K562 (cell line): ENCODE results near the gene SAFB. TPM values are rescaled to one million over a fixed set of nuclear protein-coding genes. Genes with fewer than 3 reads are reported as not detected.

Source experiments
- C11orf30 ChIP-seq: fragments of 450-650 bp; IDR thresholded peaks from 2 replicates; pipeline ENCODE4 v1.6.1; 2016; ENCODE audit warnings: low read depth, mild to moderate bottlenecking
- CREB1 ChIP-seq, 2 experiments: sonication (generic) in 1 of 2; formaldehyde crosslinking in 1 of 2; IDR thresholded peaks; 2 replicates each; pipeline versions ENCODE4 v1.6.1 to v1.8.0; 2012 to 2022; ENCODE audit warnings: inconsistent platforms in 1 of 2, mild to moderate bottlenecking in 1 of 2, missing genetic modification reagents in 1 of 2, moderate library complexity in 1 of 2
- DACH1 ChIP-seq: fragments of 450-650 bp; IDR thresholded peaks from 2 replicates; pipeline ENCODE4 v1.6.1; 2018; ENCODE audit not compliant: partially characterized antibody
- ELF1 ChIP-seq: fragments of 200-800 bp; sonication (Bioruptor generic); IDR thresholded peaks from 2 replicates; pipeline ENCODE4 v1.6.1; 2016; ENCODE audit warnings: missing genetic modification characterization, missing compliant biosample characterization
- EP400 ChIP-seq: fragments of 450-650 bp; IDR thresholded peaks from 2 replicates; pipeline ENCODE4 v1.6.1; 2017; ENCODE audit warnings: antibody characterized with exemption, mild to moderate bottlenecking, moderate library complexity
- ETS2 ChIP-seq: IDR thresholded peaks from 2 replicates; pipeline ENCODE4 v1.6.1; 2016; ENCODE audit warnings: borderline replicate concordance, missing genetic modification characterization, mild to moderate bottlenecking, moderate library complexity, missing compliant biosample characterization; ENCODE audit not compliant: poor library complexity, severe bottlenecking
- FOXK2 ChIP-seq, 2 experiments: fragments of 450-650 bp; IDR thresholded peaks in 1 of 2; conservative IDR thresholded peaks in 1 of 2; 2 replicates each; pipeline ENCODE4 v1.6.1; 2016; ENCODE audit warnings: low read depth in 2 of 2, mild to moderate bottlenecking in 1 of 2
- GTF2A2 ChIP-seq: IDR thresholded peaks from 2 replicates; pipeline ENCODE4 v1.6.1; 2016; ENCODE audit warnings: mild to moderate bottlenecking, missing genetic modification characterization, missing compliant biosample characterization
- HCFC1 ChIP-seq: IDR thresholded peaks from 2 replicates; pipeline ENCODE4 v1.6.1; 2012; ENCODE audit warnings: low read depth, low read length, improper control_type of control experiment
- MCM2 ChIP-seq: fragments of 450-650 bp; IDR thresholded peaks from 2 replicates; pipeline ENCODE4 v1.6.1; 2017; ENCODE audit warnings: low read depth, mild to moderate bottlenecking
- MCM7 ChIP-seq, 2 experiments: fragments of 450-650 bp; IDR thresholded peaks; 2 replicates each; pipeline ENCODE4 v1.6.1; 2016 to 2018
- NCOA6 ChIP-seq: fragments of 450-650 bp; IDR thresholded peaks from 2 replicates; pipeline ENCODE4 v1.6.1; 2017; ENCODE audit warnings: mild to moderate bottlenecking
- NR0B1 ChIP-seq: fragments of 450-650 bp; IDR thresholded peaks from one replicate; pipeline ENCODE4 v1.6.1; 2018; ENCODE audit warnings: mild to moderate bottlenecking, moderate library complexity; ENCODE audit not compliant: partially characterized antibody
- PCBP2 ChIP-seq: fragments of 200-400 bp; formaldehyde crosslinking; IDR thresholded peaks from 2 replicates; pipeline ENCODE4 v1.6.1; 2018; ENCODE audit warnings: low read length, low read depth, mild to moderate bottlenecking, moderate library complexity; ENCODE audit not compliant: poor library complexity, severe bottlenecking
- SIN3A ChIP-seq, 2 experiments: fragments of 150-350 bp in 1 of 2; IDR thresholded peaks; 2 replicates each; pipeline ENCODE4 v1.6.1; 2011 to 2016; ENCODE audit warnings: borderline replicate concordance in 2 of 2, low read depth in 2 of 2, low read length in 2 of 2, mild to moderate bottlenecking in 2 of 2, moderate library complexity in 2 of 2; ENCODE audit not compliant: control insufficient read depth in 1 of 2
- SMAD4 ChIP-seq: fragments of 250-450 bp; sonication (Bioruptor Pico); conservative IDR thresholded peaks from 2 replicates; pipeline ENCODE4 v1.8.0; 2021; ENCODE audit warnings: inconsistent platforms, mild to moderate bottlenecking, moderate library complexity
- SRSF1 ChIP-seq: fragments of 200-400 bp; formaldehyde crosslinking; IDR thresholded peaks from 2 replicates; pipeline ENCODE4 v1.6.1; 2017; ENCODE audit warnings: mild to moderate bottlenecking, low read depth, low read length, moderate library complexity
- TRIM28 ChIP-seq: fragments of 450-650 bp; IDR thresholded peaks from 2 replicates; pipeline ENCODE4 v1.6.1; 2017
- ZNF165 ChIP-seq: fragments of 250-450 bp; sonication (Bioruptor Pico); IDR thresholded peaks from 2 replicates; pipeline ENCODE4 v1.4.0; 2020; ENCODE audit warnings: borderline replicate concordance
- ZNF174 ChIP-seq: fragments of 250-450 bp; sonication (Bioruptor Pico); IDR thresholded peaks from 2 replicates; pipeline ENCODE4 v1.4.0; 2020; ENCODE audit warnings: mild to moderate bottlenecking
- ZNF311 ChIP-seq: fragments of 250-450 bp; sonication (Bioruptor Pico); IDR thresholded peaks from 2 replicates; pipeline ENCODE4 v1.4.0; 2020; ENCODE audit warnings: mild to moderate bottlenecking, moderate library complexity
- polyA plus RNA-seq, 8 experiments: library from polyadenylated mRNA; depleted of rRNA in 4 of 8; stranded (reverse) in 5 of 8; unstranded in 3 of 8; fragments of >200 nt; fragmentation: Nextera tagmentation in 2 of 8; fragmentation: Illumina TruSeq in 1 of 8; extraction: Ambion mirVana in 2 of 8; extraction: Trizol in 1 of 8; gene quantifications; 2 replicates each; pipeline versions ENCODE4 v1.2.1 to v1.2.3, GENCODE V29; 2011 to 2014; ENCODE audit warnings: inconsistent platforms in 1 of 8, missing spikeins in 1 of 8
- total RNA-seq, 7 experiments: library from RNA; depleted of rRNA in 6 of 7; stranded (reverse); fragments of >200 nt in 6 of 7; fragmentation: Illumina TruSeq in 2 of 7; extraction: Trizol in 2 of 7; gene quantifications; 2 replicates each; pipeline versions ENCODE4 v1.2.1 to v1.2.3, GENCODE V29; 2011 to 2021; ENCODE audit warnings: low replicate concordance in 1 of 7
- TF ChIP-seq, protein P1 (sequence below): fragments of 450-650 bp; IDR thresholded peaks from 2 replicates; pipeline ENCODE4 v1.6.1; 2014; ENCODE audit warnings: low read depth, mild to moderate bottlenecking, moderate library complexity, borderline replicate concordance

Gene SAFB
- total and polyA plus RNA-seq, 9 of the 15 experiments (the other 6 are each of a cell fraction or from before 2014, with no cell fraction given) = 1.1 to 151 (median 83.1) TPM

DNA sequence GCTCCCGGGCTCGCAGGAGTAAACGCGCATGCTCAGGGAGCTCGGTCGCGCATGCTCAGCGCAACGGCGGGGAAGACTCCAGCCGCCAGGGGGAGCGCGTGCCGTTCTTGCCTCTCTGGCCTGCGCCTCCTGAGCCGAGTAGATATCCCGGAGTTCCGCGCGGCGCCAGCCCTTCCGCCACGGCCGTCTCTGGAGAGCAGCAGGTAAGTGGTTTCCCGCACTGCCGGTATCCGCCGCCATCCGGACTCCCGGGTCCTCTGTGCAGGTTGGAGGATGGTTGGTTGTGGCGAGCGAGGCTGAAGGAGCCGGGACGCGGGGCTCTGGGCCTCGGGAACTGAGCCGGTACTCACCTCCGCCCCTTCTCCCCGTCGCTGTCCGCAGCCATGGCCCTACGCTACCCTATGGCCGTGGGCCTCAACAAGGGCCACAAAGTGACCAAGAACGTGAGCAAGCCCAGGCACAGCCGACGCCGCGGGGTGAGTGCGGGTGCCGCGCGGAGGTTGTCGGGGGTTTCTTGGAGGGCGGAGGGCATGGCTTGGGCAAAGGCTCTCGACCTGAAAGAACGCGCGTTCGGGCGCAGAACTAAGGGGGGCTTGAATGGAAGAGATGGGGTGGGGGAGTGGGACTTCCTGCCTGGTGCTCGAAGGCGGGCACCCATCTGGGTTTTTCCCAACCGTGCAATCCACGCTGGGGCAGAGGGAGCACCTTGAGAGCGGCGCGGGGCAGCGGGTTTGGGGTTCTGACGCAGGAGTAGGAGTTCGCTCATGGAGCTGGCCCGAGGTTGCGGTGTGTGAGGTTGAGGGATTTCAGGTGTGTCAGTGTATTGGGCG is 67.5 kb downstream of the SAFB start, which contains the start of gene RPL36 (continued):
- TF ChIP-seq PCBP2 = no peak
- no peak for TF ChIP-seq NR0B1
- TF ChIP-seq ETS2 (tag) = no peak
- TF ChIP-seq ELF1 (tag) = peak; percentile 92
- TF ChIP-seq MCM7 (IDR thresholded peaks at IDR 0.05) = no peak
- no peak for TF ChIP-seq ZNF311 (CRISPR knock-in tag)
- TF ChIP-seq FOXK2 (conservative IDR thresholded peaks at IDR 0.05 in 1 of 2, IDR thresholded peaks at IDR 0.05 in 1 of 2; ENCODE audit: low read depth in 2 of 2) = no peak
- no peak for TF ChIP-seq DACH1
- peak; percentile 55; the same call in 1 of the 2 replicates for TF ChIP-seq C11orf30
- peak; percentile 86 for TF ChIP-seq GTF2A2
- TF ChIP-seq HCFC1 = peak; percentile 79
- peak; percentile 99 for TF ChIP-seq EP400
- TF ChIP-seq MCM2 = 0 out of 2 replicates have a peak, but pooled peaks have one; percentile 6
- peak; percentile 71 for TF ChIP-seq SMAD4 (CRISPR knock-in tag)
- TF ChIP-seq NCOA6 = no peak
- peak; percentile 63 for TF ChIP-seq TRIM28
- peak; percentile 94 for TF ChIP-seq SRSF1
- TF ChIP-seq, protein P1, sequence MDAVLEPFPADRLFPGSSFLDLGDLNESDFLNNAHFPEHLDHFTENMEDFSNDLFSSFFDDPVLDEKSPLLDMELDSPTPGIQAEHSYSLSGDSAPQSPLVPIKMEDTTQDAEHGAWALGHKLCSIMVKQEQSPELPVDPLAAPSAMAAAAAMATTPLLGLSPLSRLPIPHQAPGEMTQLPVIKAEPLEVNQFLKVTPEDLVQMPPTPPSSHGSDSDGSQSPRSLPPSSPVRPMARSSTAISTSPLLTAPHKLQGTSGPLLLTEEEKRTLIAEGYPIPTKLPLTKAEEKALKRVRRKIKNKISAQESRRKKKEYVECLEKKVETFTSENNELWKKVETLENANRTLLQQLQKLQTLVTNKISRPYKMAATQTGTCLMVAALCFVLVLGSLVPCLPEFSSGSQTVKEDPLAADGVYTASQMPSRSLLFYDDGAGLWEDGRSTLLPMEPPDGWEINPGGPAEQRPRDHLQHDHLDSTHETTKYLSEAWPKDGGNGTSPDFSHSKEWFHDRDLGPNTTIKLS = peak; percentile 88; the same call in 1 of the 2 replicates
- TF ChIP-seq ZNF165 (CRISPR knock-in tag) = no peak; the same call in 1 of the 2 replicates
- peak; percentile 47 to 49; a peak in 2 of 4 replicates for TF ChIP-seq SIN3A (IDR thresholded peaks at IDR 0.05; ENCODE audit: borderline replicate concordance in 2 of 2, control insufficient read depth in 1 of 2, low read depth in 2 of 2, low read length in 2 of 2)
- TF ChIP-seq ZNF174 (CRISPR knock-in tag) = no peak
- TF ChIP-seq CREB1 (IDR thresholded peaks at IDR 0.05) = peak; percentile 36; the same call in 1 of the 2 replicates
- peak; percentile 66 for TF ChIP-seq CREB1 (CRISPR knock-in tag; IDR thresholded peaks at IDR 0.05)
